OCI-LY1 (cell line): ENCODE measurements around the gene CRADD.

Experiments
- EZH2 ChIP-seq: fragments of 200-600 bp; sonication (generic), shearing (Covaris generic); IDR thresholded peaks from 2 replicates; pipeline ENCODE4 v1.8.0; 2017; ENCODE audit warnings: borderline replicate concordance, mixed run types, mild to moderate bottlenecking, antibody characterized with exemption, low read length, moderate library complexity, mixed read lengths
- TF ChIP-seq, protein P1 (sequence below): fragments of 200-600 bp; sonication (generic), shearing (Covaris generic); IDR thresholded peaks from 2 replicates; pipeline ENCODE4 v1.5.1; 2017; ENCODE audit warnings: mild to moderate bottlenecking, antibody characterized with exemption, low read length, moderate library complexity, mixed read lengths

DNA sequence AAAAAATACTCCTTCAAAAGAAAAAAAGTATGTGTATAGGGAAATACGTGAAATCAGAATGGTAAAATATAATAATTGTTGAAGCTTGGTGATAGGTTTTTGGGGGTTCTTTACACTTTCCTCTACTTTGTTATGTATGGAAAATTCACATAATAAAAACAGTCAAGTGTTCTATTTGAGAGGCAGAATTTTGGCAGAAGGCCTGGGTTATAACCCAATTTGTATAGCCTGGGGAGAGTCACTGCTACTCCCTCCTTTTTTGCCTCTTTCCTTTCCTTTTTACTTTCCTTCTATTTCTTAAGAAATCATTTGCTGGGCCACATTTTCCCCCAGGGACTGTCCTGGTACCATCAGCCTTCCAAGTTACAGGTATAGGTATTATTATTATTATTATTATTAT is 105.7 kb downstream of the CRADD start:
- TF ChIP-seq, protein P1, sequence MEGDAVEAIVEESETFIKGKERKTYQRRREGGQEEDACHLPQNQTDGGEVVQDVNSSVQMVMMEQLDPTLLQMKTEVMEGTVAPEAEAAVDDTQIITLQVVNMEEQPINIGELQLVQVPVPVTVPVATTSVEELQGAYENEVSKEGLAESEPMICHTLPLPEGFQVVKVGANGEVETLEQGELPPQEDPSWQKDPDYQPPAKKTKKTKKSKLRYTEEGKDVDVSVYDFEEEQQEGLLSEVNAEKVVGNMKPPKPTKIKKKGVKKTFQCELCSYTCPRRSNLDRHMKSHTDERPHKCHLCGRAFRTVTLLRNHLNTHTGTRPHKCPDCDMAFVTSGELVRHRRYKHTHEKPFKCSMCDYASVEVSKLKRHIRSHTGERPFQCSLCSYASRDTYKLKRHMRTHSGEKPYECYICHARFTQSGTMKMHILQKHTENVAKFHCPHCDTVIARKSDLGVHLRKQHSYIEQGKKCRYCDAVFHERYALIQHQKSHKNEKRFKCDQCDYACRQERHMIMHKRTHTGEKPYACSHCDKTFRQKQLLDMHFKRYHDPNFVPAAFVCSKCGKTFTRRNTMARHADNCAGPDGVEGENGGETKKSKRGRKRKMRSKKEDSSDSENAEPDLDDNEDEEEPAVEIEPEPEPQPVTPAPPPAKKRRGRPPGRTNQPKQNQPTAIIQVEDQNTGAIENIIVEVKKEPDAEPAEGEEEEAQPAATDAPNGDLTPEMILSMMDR: no peak
- TF ChIP-seq EZH2: no peak
